ENCODE data around the gene MYO18A.

- no peak for TF ChIP-seq POLR2A (IDR thresholded peaks at IDR 0.05; ENCODE audit: low read depth, low read length)
- TF ChIP-seq FOS (IDR thresholded peaks at IDR 0.05; ENCODE audit: low read depth, low read length), result no peak
- TF ChIP-seq RCOR1 (IDR thresholded peaks at IDR 0.05; ENCODE audit: insufficient replicate concordance, low read length), result no peak
- TF ChIP-seq CTCF (conservative IDR thresholded peaks at IDR 0.05; ENCODE audit: low read depth, low read length), result no peak
- no peak for TF ChIP-seq SMC3 (IDR thresholded peaks at IDR 0.05; ENCODE audit: low read depth, low read length)
- TF ChIP-seq MXI1 (IDR thresholded peaks at IDR 0.05; ENCODE audit: borderline replicate concordance, low read depth, low read length), result no peak
- no peak for TF ChIP-seq MAZ (IDR thresholded peaks at IDR 0.05; ENCODE audit: borderline replicate concordance, low read depth, low read length)
- no peak for TF ChIP-seq MAFK (IDR thresholded peaks at IDR 0.05; ENCODE audit: low read depth, low read length)
- TF ChIP-seq RAD21 (IDR thresholded peaks at IDR 0.05; ENCODE audit: low read length), result no peak
- no peak for TF ChIP-seq CEBPB (IDR thresholded peaks at IDR 0.05; ENCODE audit: low read depth, low read length)
Measured at GRCh38 chr17:29148257-29148789, 31.9 kb downstream of the MYO18A start.

Data from IMR-90 (cell line).